H1 (cell line): ENCODE data around the gene ASF1B. TPM values are rescaled to one million over a fixed set of nuclear protein-coding genes. Genes with fewer than 3 reads are reported as not detected.

ENCODE experiments used
- CTCF ChIA-PET: fragments of 300-600 bp; sonication (Branson Sonifier 250); formaldehyde crosslinking; loops from one replicate; lab custom pipeline; 2021; ENCODE audit not compliant: partially characterized antibody; lab: Charles Lee
- POLR2A ChIA-PET: fragments of 300-600 bp; sonication (Branson Sonifier 250); formaldehyde crosslinking; loops from one replicate; lab custom pipeline; 2021; ENCODE audit warnings: inconsistent platforms; ENCODE audit not compliant: partially characterized antibody; lab: Charles Lee
- DNase-seq, 2 experiments: peaks; one replicate each; pipeline versions ENCODE4 v3.0.0 to v3.0.0-alpha.2; 2010 to 2022; ENCODE audit warnings: low spot score in 2 of 2, low read depth in 1 of 2, mixed read lengths in 1 of 2
- FAIRE-seq: peaks from 2 replicates; lab custom pipeline; 2011; peaks lifted over from hg19 to GRCh38; lab: Jason Lieb, UNC
- H2AFZ ChIP-seq: 2 replicates; pipeline ENCODE4 v1.8.1; 2012; ENCODE audit warnings: low read length, inconsistent platforms
- H2AK5ac ChIP-seq: 2 replicates; pipeline ENCODE4 v1.6.1; 2013; ENCODE audit warnings: low read depth, low read length
- H2BK120ac ChIP-seq: replicated peaks from 2 replicates; pipeline ENCODE3; 2013; ENCODE audit warnings: low read depth, low read length, inconsistent platforms
- H2BK12ac ChIP-seq: 2 replicates; pipeline ENCODE4 v1.6.1; 2013; ENCODE audit warnings: low read depth, low read length
- H2BK15ac ChIP-seq: 2 replicates; pipeline ENCODE4 v1.6.1; 2013; ENCODE audit warnings: low read length
- H2BK20ac ChIP-seq: 2 replicates; pipeline ENCODE4 v1.6.1; 2013; ENCODE audit warnings: low read length
- H2BK5ac ChIP-seq: 2 replicates; pipeline ENCODE4 v1.6.1; 2013; ENCODE audit warnings: low read depth, low read length
- H3K14ac ChIP-seq: 2 replicates; pipeline ENCODE4 v1.6.1; 2013; ENCODE audit warnings: inconsistent platforms; ENCODE audit not compliant: insufficient read length
- H3K18ac ChIP-seq: 2 replicates; pipeline ENCODE4 v1.6.1; 2013; ENCODE audit warnings: low read length; ENCODE audit errors: extremely low read depth
- H3K23ac ChIP-seq: 2 replicates; pipeline ENCODE4 v1.6.1; 2013; ENCODE audit warnings: inconsistent platforms; ENCODE audit not compliant: insufficient read length
- H3K23me2 ChIP-seq: 2 replicates; pipeline ENCODE4 v1.6.1; 2013; ENCODE audit warnings: low read depth, low read length
- H3K27ac ChIP-seq: 2 replicates; pipeline ENCODE4 v1.6.1; 2011; ENCODE audit warnings: low read depth, low read length, inconsistent platforms
- H3K27me3 ChIP-seq, 4 experiments: replicated peaks in 1 of 4; 1 replicate in 1 of 4; 2 replicates in 3 of 4; pipeline versions ENCODE4 v1.6.1 to v1.8.1; 2011 to 2013; ENCODE audit warnings: low read length in 3 of 4, mild to moderate bottlenecking in 3 of 4, inconsistent platforms in 2 of 4, mixed read lengths in 2 of 4, moderate library complexity in 1 of 4; ENCODE audit not compliant: control insufficient read depth in 3 of 4, insufficient read depth in 3 of 4; ENCODE audit errors: extremely low read depth in 1 of 4
- H3K36me3 ChIP-seq, 4 experiments: 2 replicates each; pipeline versions ENCODE4 v1.6.1 to v1.8.1; 2011 to 2013; ENCODE audit warnings: mild to moderate bottlenecking in 4 of 4, low read length in 3 of 4, moderate library complexity in 2 of 4, control low read depth in 1 of 4, inconsistent platforms in 1 of 4; ENCODE audit not compliant: insufficient read depth in 4 of 4, control insufficient read depth in 2 of 4
- H3K4ac ChIP-seq: replicated peaks from 2 replicates; pipeline ENCODE3; 2013; ENCODE audit warnings: low read length, low read depth, mixed read lengths, inconsistent platforms; ENCODE audit not compliant: insufficient read length
- H3K4me1 ChIP-seq, 4 experiments: replicated peaks in 1 of 4; 1 replicate in 1 of 4; 2 replicates in 3 of 4; pipeline versions ENCODE4 v1.6.1 to v1.8.1; 2011 to 2013; ENCODE audit warnings: low read length in 3 of 4, inconsistent platforms in 2 of 4, mixed read lengths in 1 of 4; ENCODE audit not compliant: insufficient read depth in 4 of 4, control insufficient read depth in 3 of 4
- H3K4me2 ChIP-seq, 2 experiments: 2 replicates each; pipeline versions ENCODE4 v1.6.1 to v1.8.1; 2011 to 2013; ENCODE audit warnings: low read depth in 2 of 2, low read length in 2 of 2, control low read depth in 1 of 2, inconsistent platforms in 1 of 2, mild to moderate bottlenecking in 1 of 2; ENCODE audit not compliant: insufficient read depth in 1 of 2
- H3K4me3 ChIP-seq, 4 experiments: fragments of 200-600, 300-600 bp in 1 of 4; sonication (generic), shearing (Covaris generic), sonication (Bioruptor Twin) in 1 of 4; 2 replicates each; pipeline versions ENCODE4 v1.5.1 to v1.8.1; 2011 to 2016; ENCODE audit warnings: low read length in 4 of 4, low read depth in 3 of 4, control low read depth in 2 of 4, inconsistent platforms in 2 of 4, mild to moderate bottlenecking in 2 of 4, mixed read lengths in 1 of 4, moderate library complexity in 1 of 4; ENCODE audit not compliant: insufficient read depth in 2 of 4; ENCODE audit errors: extremely low read depth in 1 of 4
- H3K56ac ChIP-seq: replicated peaks from 2 replicates; pipeline ENCODE3; 2013; ENCODE audit warnings: low read depth, mild to moderate bottlenecking, mixed read lengths, low read length, inconsistent platforms; ENCODE audit not compliant: insufficient read length
- H3K79me1 ChIP-seq: 2 replicates; pipeline ENCODE4 v1.6.1; 2013; ENCODE audit warnings: low read depth, low read length, control low read depth
- H3K79me2 ChIP-seq, 2 experiments: 2 replicates each; pipeline versions ENCODE4 v1.6.1 to v1.8.1; 2012 to 2013; ENCODE audit warnings: low read length in 2 of 2, mild to moderate bottlenecking in 2 of 2, inconsistent platforms in 1 of 2; ENCODE audit not compliant: insufficient read depth in 2 of 2, control insufficient read depth in 1 of 2
- H3K9ac ChIP-seq, 4 experiments: replicated peaks in 1 of 4; 1 replicate in 1 of 4; 2 replicates in 3 of 4; pipeline versions ENCODE4 v1.6.1 to v1.8.1; 2011 to 2013; ENCODE audit warnings: low read depth in 3 of 4, low read length in 3 of 4, control low read depth in 2 of 4, mild to moderate bottlenecking in 2 of 4, moderate library complexity in 2 of 4, inconsistent platforms in 1 of 4; ENCODE audit errors: extremely low read depth in 1 of 4
- H3K9me3 ChIP-seq, 2 experiments: 2 replicates each; pipeline versions ENCODE4 v1.6.1 to v1.8.1; 2012 to 2013; ENCODE audit warnings: mild to moderate bottlenecking in 2 of 2, moderate library complexity in 2 of 2, control low read depth in 1 of 2, inconsistent platforms in 1 of 2, low read depth in 1 of 2, low read length in 1 of 2, mixed read lengths in 1 of 2; ENCODE audit not compliant: insufficient read depth in 2 of 2
- H4K20me1 ChIP-seq, 2 experiments: replicated peaks in 1 of 2; 2 replicates each; pipeline versions ENCODE3 to v1.8.1; 2011 to 2013; ENCODE audit warnings: inconsistent platforms in 2 of 2, low read length in 2 of 2, mild to moderate bottlenecking in 1 of 2; ENCODE audit not compliant: insufficient read depth in 2 of 2, control insufficient read depth in 1 of 2
- H4K5ac ChIP-seq: 2 replicates; pipeline ENCODE4 v1.6.1; 2013; ENCODE audit warnings: low read length, low read depth, mixed read lengths, inconsistent platforms; ENCODE audit not compliant: insufficient read length
- H4K8ac ChIP-seq: 2 replicates; pipeline ENCODE4 v1.8.0; 2013; ENCODE audit warnings: mild to moderate bottlenecking, moderate library complexity, low read length, inconsistent platforms; ENCODE audit not compliant: insufficient read depth; ENCODE audit errors: extremely low read depth
- H4K91ac ChIP-seq: replicated peaks from 2 replicates; pipeline ENCODE3; 2013; ENCODE audit warnings: low read length, mixed read lengths, inconsistent platforms; ENCODE audit not compliant: insufficient read length
- ATF3 ChIP-seq: IDR thresholded peaks from 2 replicates; pipeline ENCODE4 v1.6.1; 2011; ENCODE audit warnings: low read depth, mild to moderate bottlenecking, low read length; ENCODE audit not compliant: insufficient read depth
- CBX5 ChIP-seq: fragments of 300-800, 300-1000 bp; sonication (generic); IDR thresholded peaks from 2 replicates; pipeline ENCODE4 v1.7.1; 2016; ENCODE audit warnings: antibody characterized with exemption, low read length, low read depth
- CREB1 ChIP-seq: IDR thresholded peaks from 2 replicates; pipeline ENCODE4 v1.6.1; 2012; ENCODE audit warnings: inconsistent platforms
- GABPA ChIP-seq: IDR thresholded peaks from 2 replicates; pipeline ENCODE4 v1.6.1; 2011; ENCODE audit warnings: mild to moderate bottlenecking, low read length, moderate library complexity, borderline replicate concordance; ENCODE audit not compliant: insufficient read depth
- KDM4A ChIP-seq: IDR thresholded peaks from one replicate; pipeline ENCODE4 v1.7.1; 2012; ENCODE audit warnings: low read depth, mild to moderate bottlenecking, moderate library complexity, low read length, inconsistent platforms; ENCODE audit not compliant: severe bottlenecking
- POU5F1 ChIP-seq: IDR thresholded peaks from 2 replicates; pipeline ENCODE4 v1.6.1; 2011; ENCODE audit warnings: low read depth, mild to moderate bottlenecking, low read length, moderate library complexity
- RBBP5 ChIP-seq: IDR thresholded peaks from 2 replicates; pipeline ENCODE4 v1.7.1; 2012; ENCODE audit warnings: low read depth, mild to moderate bottlenecking, inconsistent platforms, low read length, moderate library complexity, borderline replicate concordance
- SIRT6 ChIP-seq: IDR thresholded peaks from one replicate; pipeline ENCODE4 v1.7.1; 2012; ENCODE audit warnings: low read length, inconsistent platforms
- SIX5 ChIP-seq: IDR thresholded peaks from 2 replicates; pipeline ENCODE4 v1.6.1; 2011; ENCODE audit warnings: mild to moderate bottlenecking, low read depth, low read length
- SP1 ChIP-seq: IDR thresholded peaks from 2 replicates; pipeline ENCODE4 v1.6.1; 2011; ENCODE audit warnings: low read depth, low read length
- SP4 ChIP-seq: IDR thresholded peaks from 2 replicates; pipeline ENCODE4 v1.6.1; 2012; ENCODE audit warnings: low read length, inconsistent platforms
- TBP ChIP-seq: IDR thresholded peaks from 2 replicates; pipeline ENCODE4 v1.6.1; 2011; ENCODE audit warnings: low read depth, low read length, improper control_type of control experiment
- ZNF274 ChIP-seq: IDR thresholded peaks from 2 replicates; pipeline ENCODE4 v1.7.0; 2012; ENCODE audit warnings: low read length, borderline replicate concordance; ENCODE audit errors: extremely low read depth
- whole genome bisulfite sequencing, 2 experiments: shearing (Covaris generic) in 1 of 2; methylation state at CpG; one replicate each; pipeline versions ENCODE4 v1.1.6 to v1.1.7; 2013 to 2015; ENCODE audit warnings: low lambda C conversion rate in 2 of 2, mixed read lengths in 2 of 2, inconsistent platforms in 1 of 2, low coverage in 1 of 2, missing lambda C conversion rate in 1 of 2; ENCODE audit not compliant: insufficient replicate concordance in 2 of 2, insufficient coverage in 1 of 2, insufficient read length in 1 of 2; ENCODE audit errors: extremely low coverage in 1 of 2, missing lambda C conversion rate in 1 of 2; 5-methylcytosine and 5-hydroxymethylcytosine counted together
- polyA plus RNA-seq, 7 experiments: library from polyadenylated mRNA; depleted of rRNA in 3 of 7; stranded (reverse) in 5 of 7; unstranded in 2 of 7; fragments of >200 nt in 5 of 7; fragments of 200-250 nt in 2 of 7; gene quantifications; 1 replicate in 5 of 7; 2 replicates in 1 of 7; 4 replicates in 1 of 7; pipeline versions ENCODE4 v1.2.1 to v1.2.3, GENCODE V29; 2011 to 2013; ENCODE audit warnings: missing spikeins in 2 of 7, mixed read lengths in 2 of 7
- total RNA-seq: library from RNA; stranded (reverse); fragmentation: NEBNext Ultra II Directional; extraction: Animal tissue kit (Norgen Biotek cat#: 25700); gene quantifications from 2 replicates; pipeline ENCODE4 v1.2.1, GENCODE V29; 2021

ASF1B gene
- total and polyA plus RNA-seq, 2 of the 8 experiments (the other 6 are each of a cell fraction or from before 2014, with no cell fraction given), result 32.6 to 59.2 TPM

GRCh38 chr19:14113762-14114414 is 22.5 kb downstream of the ASF1B start:
- WGBS, 2 experiments, result 93% methylated on average over 13 of the region's 18 CpGs; no CpG with 5 or more reads in 1 of the 2 experiments
- H3K18ac ChIP-seq, result no peak overlapping the region
- no peak overlapping the region for H4K91ac ChIP-seq
- H2AK5ac ChIP-seq, result peak overlapping the region; percentile 58; the same call in 1 of the 2 replicates
- H3K9ac ChIP-seq, result no peak overlapping the region
- peaks cover 11 to 34% (median 21%) of the 10 kb centered on the region in 4 experiments for H3K4me1 ChIP-seq
- no peak overlapping the region for H2BK120ac ChIP-seq
- H4K8ac ChIP-seq, result no peak overlapping the region; the same call in 1 of the 2 replicates
- no peak overlapping the region for H3K23ac ChIP-seq
- CTCF ChIA-PET, result interaction anchor here (0.6 to 11.3 kb wide), 29 partner anchors 10 to 366 kb away, joined by 3 to 105 read pairs (median 5); partner anchors contain the start of genes ASF1B, C19orf67 and MISP3
- H3K27ac ChIP-seq, result no peak overlapping the region
- no peaks in the 10 kb centered on the region; a peak in 2 of 7 replicates for H3K27me3 ChIP-seq
- no peak overlapping the region for H3K56ac ChIP-seq
- peak overlapping the region; percentile 60; the same call in 1 of the 2 replicates for H2BK5ac ChIP-seq
- FAIRE-seq, result no peak
- H4K5ac ChIP-seq, result no peak overlapping the region
- H3K14ac ChIP-seq, result no peak overlapping the region
- H2BK12ac ChIP-seq, result peak overlapping the region; percentile 75; the same call in 1 of the 2 replicates
- peak in 1 of 2 experiments; percentile 80 for DNase-seq
- H3K23me2 ChIP-seq, result peaks cover 8% of the 10 kb centered on the region
- H2BK20ac ChIP-seq, result no peak overlapping the region
- 0 out of 4 replicates have a peak, but pooled peaks cover 0 to 3% of the 10 kb centered on the region in 2 experiments for H3K79me2 ChIP-seq
- peaks cover 4% of the 10 kb centered on the region for H3K79me1 ChIP-seq
- H3K4ac ChIP-seq, result no peak overlapping the region
- peaks cover 7 to 12% of the 10 kb centered on the region in 2 experiments for H4K20me1 ChIP-seq
- POLR2A ChIA-PET, result interaction anchor here (1.0 to 4.2 kb wide), 7 partner anchors 14 to 152 kb away, joined by 3 to 24 read pairs (median 4); partner anchors contain the start of genes ASF1B and MISP3
- H3K4me2 ChIP-seq, result no peak overlapping the region
- no peak overlapping the region for H2AFZ ChIP-seq
- no peak overlapping the region for H3K4me3 ChIP-seq
- H3K36me3 ChIP-seq, result no peaks in the 10 kb centered on the region
- H3K9me3 ChIP-seq, result no peaks in the 10 kb centered on the region
- no peak overlapping the region for H2BK15ac ChIP-seq
- TF ChIP-seq TBP (no peak), SP1 (no peak), ATF3 (no peak), CBX5 (no peak), CREB1 (no peak), SIX5 (no peak), ZNF274 (no peak), KDM4A (no peak), SP4 (no peak), POU5F1 (no peak), RBBP5 (no peak), GABPA (no peak), SIRT6 (no peak)
